Ureter (tissue), 1 donor: ENCODE results near the gene PDE6C. TPM values are rescaled to one million over a fixed set of nuclear protein-coding genes. Genes with fewer than 3 reads are reported as not detected.

Source experiments
- DNase-seq: peaks from one replicate; pipeline ENCODE4 v3.0.0-alpha.2; 2020; ENCODE audit warnings: low spot score
- total RNA-seq: library from RNA; stranded (reverse); gene quantifications from one replicate; pipeline ENCODE4 v1.2.4, GENCODE V29; 2023
- donor health status: DM: yes; HTN: yes; CAD: no.

PDE6C gene
- total RNA-seq, 1 donor from 2014 or later, result not detected

- DNase-seq, result no peak
Measured at GRCh38 chr10:93594518-93594917, 17.8 kb upstream of the PDE6C start.

GRCh38 chr10:93595378-93596161 lies 16.8 kb upstream of the PDE6C start:
- DNase-seq, result no peak

GRCh38 chr10:93596539-93596938 lies 15.8 kb upstream of the PDE6C start:
- no peak for DNase-seq

DNA sequence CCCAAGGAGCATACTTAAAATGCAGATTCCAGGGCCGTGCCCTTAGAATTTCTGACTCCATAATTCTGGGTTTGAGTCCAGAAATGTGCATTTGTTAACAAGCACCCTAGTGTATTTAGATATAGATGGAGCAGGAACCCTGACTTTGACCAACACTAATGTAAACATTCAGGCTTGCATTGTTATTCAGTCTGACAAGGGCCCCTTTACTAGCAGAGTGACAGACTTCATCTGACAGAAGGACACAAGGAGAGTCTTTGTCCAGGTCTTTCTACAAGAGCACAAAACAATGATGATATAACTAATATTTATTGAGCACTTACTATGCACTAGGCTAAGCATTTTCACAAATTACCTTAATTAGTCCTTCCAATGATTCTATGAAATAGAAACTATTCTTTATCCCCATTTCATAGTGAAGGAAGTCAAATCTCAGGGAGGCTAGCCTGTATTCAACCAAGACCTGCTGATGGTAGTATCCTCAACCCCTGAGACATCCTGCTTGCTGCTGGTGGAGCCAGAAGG lies 15.2 kb upstream of the PDE6C start:
- no peak for DNase-seq

- DNase-seq, result no peak
Measured at GRCh38 chr10:93598157-93598556, 14.2 kb upstream of the PDE6C start.

GRCh38 chr10:93599335-93599734 lies 13.0 kb upstream of the PDE6C start:
- no peak for DNase-seq

DNA sequence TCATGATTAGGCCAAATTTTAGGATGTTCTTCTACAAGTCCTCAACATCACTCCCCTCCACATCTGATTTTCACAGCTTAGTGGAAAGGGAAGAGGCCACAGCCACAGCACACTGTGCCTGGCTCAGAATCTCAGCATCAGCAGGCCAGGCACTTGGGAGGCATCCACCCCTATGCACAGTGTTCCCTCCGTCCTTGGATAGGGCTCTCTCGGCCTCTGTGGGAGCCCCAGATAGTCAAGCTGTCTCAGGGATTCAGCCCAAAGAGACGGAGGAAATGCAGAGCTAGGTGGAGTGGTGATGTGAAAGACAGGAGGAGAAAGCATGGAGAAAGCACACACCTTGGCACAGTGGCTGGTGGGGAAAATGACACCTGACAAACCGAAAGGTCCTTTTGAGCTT lies 12.6 kb upstream of the PDE6C start:
- DNase-seq, result no peak

GRCh38 chr10:93600446-93601145 lies 11.7 kb upstream of the PDE6C start:
- DNase-seq, result no peak

- no peak for DNase-seq
Measured at GRCh38 chr10:93601146-93601773, 11.1 kb upstream of the PDE6C start, which contains the start of gene RBP4. Gene RBP4 (minus strand): TSS chr10:93601235. CDS start chr10:93601028, 207 bp downstream.

DNA sequence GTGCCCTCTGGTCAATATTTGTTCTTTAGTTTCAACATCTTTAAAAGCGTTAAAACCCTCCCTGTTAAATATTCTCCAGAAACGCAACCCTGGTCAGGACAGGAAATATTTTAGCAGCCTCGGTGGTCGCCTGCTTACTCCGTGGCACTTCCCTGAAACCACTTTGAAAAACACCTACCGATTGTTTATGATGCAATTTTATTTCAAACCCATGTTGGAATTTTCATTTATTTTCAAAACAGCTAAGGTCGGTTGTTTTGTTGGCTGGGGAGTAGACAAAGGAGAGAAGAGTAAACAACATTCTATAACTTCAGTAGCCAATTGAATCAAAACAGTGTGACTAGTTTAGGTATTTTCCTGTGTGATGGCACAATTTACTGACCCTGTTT lies 10.6 kb upstream of the PDE6C start:
- DNase-seq, result no peak

- DNase-seq, result no peak
Measured at GRCh38 chr10:93603023-93603422, 9.3 kb upstream of the PDE6C start.

- no peak for DNase-seq
Measured at GRCh38 chr10:93604146-93604545, 8.2 kb upstream of the PDE6C start.

DNA sequence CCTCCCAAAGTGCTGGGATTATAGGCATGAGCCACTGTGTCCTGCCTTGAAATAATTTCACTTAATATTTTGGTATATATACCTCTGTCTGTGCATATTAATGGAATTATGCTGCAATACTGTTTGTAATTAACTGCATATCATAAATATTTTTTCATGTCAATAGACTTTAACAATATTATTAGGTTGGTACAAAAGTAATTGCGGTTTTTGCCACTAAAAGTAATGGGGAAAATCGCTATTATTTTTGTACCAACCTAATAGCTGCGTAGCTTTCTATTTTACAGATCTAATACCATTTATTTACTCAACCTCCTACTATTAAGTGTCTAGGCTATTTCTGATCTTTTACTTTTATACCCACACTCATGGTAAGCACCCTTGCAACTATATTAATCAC lies 3.9 kb upstream of the PDE6C start:
- DNase-seq, result no peak

DNA sequence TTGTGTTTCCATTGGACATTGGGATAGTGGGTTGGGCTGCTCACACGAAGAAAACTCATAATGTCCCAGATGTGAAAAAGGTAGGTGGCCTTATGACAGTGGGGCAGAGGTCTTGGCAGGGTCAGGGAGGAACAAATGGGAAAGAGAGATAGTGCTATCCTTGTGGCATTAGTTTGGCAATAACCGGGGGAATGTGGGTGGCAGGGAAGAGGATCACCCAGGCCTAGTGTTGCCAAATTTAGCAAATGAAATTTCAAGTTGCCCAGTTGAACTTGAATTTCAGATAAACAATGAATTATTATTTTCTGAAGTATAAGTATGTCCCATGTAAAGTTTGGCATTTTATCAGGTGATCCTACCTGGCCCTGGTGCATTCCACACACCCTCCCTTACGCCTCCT lies 789 bp downstream of the PDE6C start:
- no peak for DNase-seq

DNA sequence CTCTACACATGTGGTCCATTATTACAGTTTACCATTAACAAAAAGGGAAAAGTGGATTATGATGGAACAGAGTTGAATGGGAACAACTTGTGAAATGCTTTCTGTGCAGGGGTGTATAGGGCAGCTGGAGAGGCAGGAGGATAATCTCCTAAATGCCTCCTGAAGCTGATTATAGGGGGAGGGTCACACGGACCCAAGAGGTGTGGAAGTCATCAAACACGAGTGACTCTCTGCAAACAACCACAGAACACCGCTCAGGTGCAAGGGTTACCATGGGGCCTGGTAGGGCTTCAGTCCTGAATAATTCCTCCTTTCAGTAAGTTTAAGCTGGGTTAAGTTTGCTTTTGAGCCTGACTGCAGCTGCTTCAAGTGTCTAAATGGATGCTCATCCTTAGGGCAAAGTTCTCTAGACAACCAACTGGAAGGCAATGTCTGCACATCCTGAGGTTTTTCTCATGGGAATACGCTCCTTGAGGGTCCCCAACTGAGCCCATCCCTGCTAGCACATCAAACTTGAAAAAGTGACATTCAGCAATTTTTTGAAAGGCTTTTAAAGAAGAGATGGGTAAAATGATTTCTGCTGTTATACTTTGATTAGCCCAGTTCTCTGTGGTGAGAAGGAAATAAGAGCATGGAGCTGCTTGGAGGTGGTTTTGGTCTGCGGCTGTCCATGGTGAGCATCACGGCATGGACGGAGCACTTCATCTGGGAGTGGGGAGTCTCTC lies 1.9 kb downstream of the PDE6C start:
- DNase-seq, result no peak

DNA sequence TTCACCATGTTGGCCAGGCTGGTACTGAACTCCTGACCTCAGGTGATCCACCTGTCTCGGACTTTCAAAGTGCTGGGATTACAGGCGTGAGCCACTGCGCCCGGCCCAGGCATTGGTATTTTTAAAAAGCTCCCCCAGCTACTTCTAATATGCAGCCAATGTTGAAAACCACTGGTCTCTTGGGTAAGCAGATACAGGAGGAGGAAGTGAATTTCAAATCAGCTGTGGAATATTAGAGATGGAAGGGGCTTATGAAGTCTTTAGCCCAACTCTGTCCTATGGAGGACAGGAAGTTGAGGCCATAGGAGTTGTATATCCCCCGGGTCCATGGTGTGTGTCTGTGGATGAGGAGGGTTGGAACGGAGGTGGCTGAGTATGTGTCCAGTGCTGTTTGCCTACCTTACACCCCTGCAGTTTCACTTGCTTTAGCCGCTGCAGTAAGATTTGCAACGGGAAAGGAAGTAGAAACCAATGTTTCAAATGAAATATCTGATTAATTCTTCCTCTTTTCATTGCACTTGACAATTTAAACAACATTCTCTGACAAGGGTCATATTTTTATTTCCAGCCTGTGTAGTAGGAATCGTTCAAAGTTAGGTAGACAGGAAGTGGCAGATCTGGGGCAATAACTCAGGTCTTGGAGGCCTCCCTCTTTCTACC lies 3.4 kb downstream of the PDE6C start:
- DNase-seq, result no peak

GRCh38 chr10:93620925-93621324 lies 8.6 kb downstream of the PDE6C start:
- no peak for DNase-seq

- DNase-seq, result no peak
Measured at GRCh38 chr10:93622942-93623341, 10.6 kb downstream of the PDE6C start.

GRCh38 chr10:93628858-93629257 lies 16.5 kb downstream of the PDE6C start:
- no peak for DNase-seq

GRCh38 chr10:93629647-93630305 lies 17.4 kb downstream of the PDE6C start:
- no peak for DNase-seq
